Adipocyte (in vitro differentiated cells): ENCODE measurements around the gene ZNF285.
"Not testable (repeated sequence)": the region's sequence is repeated elsewhere in the genome, so short reads cannot be mapped to it uniquely, and the experiment has no call there.

ENCODE experiments used
- DNase-seq: peaks from one replicate; pipeline ENCODE4 v3.0.0-alpha.2; 2015; ENCODE audit warnings: low read depth
- H3K27me3 ChIP-seq: replicated peaks from 2 replicates; pipeline ENCODE4 v1.7.0; 2013; ENCODE audit warnings: mild to moderate bottlenecking, low read length, moderate library complexity; ENCODE audit not compliant: control insufficient read depth, insufficient read depth
- H3K36me3 ChIP-seq: 2 replicates; pipeline ENCODE4 v1.7.0; 2013; ENCODE audit warnings: low read length, mild to moderate bottlenecking, moderate library complexity; ENCODE audit not compliant: control insufficient read depth, insufficient read depth, severe bottlenecking
- H3K4me1 ChIP-seq: 2 replicates; pipeline ENCODE4 v1.7.0; 2013; ENCODE audit warnings: mild to moderate bottlenecking, low read length, moderate library complexity; ENCODE audit not compliant: control insufficient read depth, insufficient read depth
- H3K4me3 ChIP-seq: 2 replicates; pipeline ENCODE4 v1.7.0; 2013; ENCODE audit warnings: mild to moderate bottlenecking, low read length, moderate library complexity
- H3K9ac ChIP-seq: 2 replicates; pipeline ENCODE4 v1.7.0; 2013; ENCODE audit warnings: mild to moderate bottlenecking, low read length, moderate library complexity
- H3K9me3 ChIP-seq: 2 replicates; pipeline ENCODE4 v1.7.0; 2013; ENCODE audit warnings: mild to moderate bottlenecking, low read length, moderate library complexity; ENCODE audit not compliant: control insufficient read depth

The ZNF285 gene

DNA sequence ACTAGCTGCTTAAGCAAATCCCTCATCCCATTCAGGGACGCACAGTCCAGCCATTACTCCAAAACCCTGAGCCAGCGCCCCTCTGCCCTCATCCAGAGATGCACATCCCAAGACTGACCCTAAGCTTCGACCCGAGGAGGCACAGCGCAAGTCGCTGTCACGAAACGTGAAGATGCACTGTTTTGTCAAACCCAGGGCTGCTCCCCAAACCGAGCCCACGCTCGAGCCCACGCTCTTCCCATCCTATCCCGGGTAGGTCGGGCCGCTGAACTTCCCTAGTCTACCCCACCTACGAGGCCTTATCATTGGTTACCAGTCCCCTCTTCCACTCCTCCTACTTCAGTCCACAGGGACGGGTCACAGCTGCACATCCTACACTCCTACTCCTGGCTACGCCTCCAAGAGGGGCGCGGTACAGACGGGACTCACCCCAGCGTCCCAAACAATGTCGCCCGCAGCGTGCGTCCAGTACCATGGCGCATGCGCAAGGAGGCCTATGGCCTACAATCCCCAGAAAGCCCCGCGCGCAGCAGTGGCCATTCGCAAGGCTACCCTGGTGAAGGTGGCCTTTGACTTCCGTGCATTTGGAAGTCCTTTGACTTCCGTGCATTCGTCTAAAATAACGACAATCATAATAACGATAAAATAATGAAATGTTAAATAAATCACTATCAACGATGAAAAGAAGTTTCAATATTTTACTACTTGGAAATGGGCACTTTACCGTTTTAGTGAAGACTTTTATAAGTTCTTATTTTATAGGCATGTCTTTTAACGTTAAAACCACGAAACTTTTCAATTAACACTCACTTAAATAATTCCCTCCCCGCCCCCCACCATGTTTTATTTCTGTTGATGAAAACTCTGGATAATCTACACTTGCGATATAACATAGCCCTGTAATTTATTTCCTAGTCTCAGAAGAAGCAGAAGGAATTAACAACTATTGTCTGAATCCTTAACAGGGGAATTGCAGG is at the start of gene ZNF285:
Gene ZNF285 (minus strand): TSS at position 470 of the 977 bp plus-strand sequence. CDS start 4,395 bp downstream, outside the sequence.
- H3K9ac ChIP-seq, result peak within 1 kb of the TSS; percentile 81
- no peaks in the 10 kb centered on the region for H3K9me3 ChIP-seq
- peak within 1 kb of the TSS; percentile 85 for H3K4me3 ChIP-seq
- no peaks in the 10 kb centered on the region for H3K27me3 ChIP-seq
- no peaks in the 10 kb centered on the region for H3K4me1 ChIP-seq
- peak; percentile 99 for DNase-seq
- no peaks in the 10 kb centered on the region for H3K36me3 ChIP-seq

- peak within 1 kb of the TSS; percentile 86 for H3K4me3 ChIP-seq
- peak; percentile 95 for DNase-seq
- H3K9me3 ChIP-seq, result peaks cover 43% of the 10 kb centered on the region
- H3K27me3 ChIP-seq, result no peaks in the 10 kb centered on the region
- peak within 1 kb of the TSS; percentile 73 for H3K9ac ChIP-seq
- no peaks in the 10 kb centered on the region for H3K4me1 ChIP-seq
- H3K36me3 ChIP-seq, result peaks cover 12% of the 10 kb centered on the region
These were observed 46.7 kb upstream of the ZNF285 start, which contains the start of gene ZNF229 for GRCh38 chr19:44447916-44448674. Gene ZNF229, minus strand, starts transcription at chr19:44448472. Its CDS starts 5,625 bp downstream, at chr19:44442847.

DNA sequence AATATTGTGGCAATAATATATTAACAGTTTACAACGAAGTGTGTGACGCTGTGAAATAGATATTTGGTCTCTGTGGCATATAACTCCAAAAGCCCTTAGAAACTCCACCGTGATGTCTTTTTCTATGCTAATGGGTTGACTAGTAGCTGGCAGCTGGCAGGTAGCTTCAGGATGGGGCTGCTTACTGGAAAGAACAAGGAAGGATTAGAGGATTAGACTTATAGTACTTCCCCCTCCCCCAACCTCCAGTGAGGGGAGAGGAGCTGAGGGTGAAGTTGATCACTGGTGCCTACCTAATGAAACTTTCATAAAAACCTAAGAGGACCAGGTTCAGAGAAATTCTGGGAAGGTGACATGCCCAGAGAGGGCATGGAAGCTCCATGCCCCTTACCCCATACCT is 37.0 kb upstream of the ZNF285 start:
- Histone ChIP-seq H3K9ac (no peak overlapping the region), H3K36me3 (peaks cover 24% of the 10 kb centered on the region)
- no peak for DNase-seq

GRCh38 chr19:44435441-44435840 is 34.0 kb upstream of the ZNF285 start:
- Histone ChIP-seq H3K4me1 (no peaks in the 10 kb centered on the region), H3K9me3 (peaks cover 28% of the 10 kb centered on the region), H3K9ac (no peak overlapping the region), H3K36me3 (peaks cover 21% of the 10 kb centered on the region), H3K4me3 (no peak overlapping the region), H3K27me3 (no peaks in the 10 kb centered on the region)
- no peak for DNase-seq

More for the DNA sequence above, 37.0 kb upstream of the ZNF285 start:
- Histone ChIP-seq H3K9me3 (peaks cover 16% of the 10 kb centered on the region), H3K27me3 (no peaks in the 10 kb centered on the region), H3K4me3 (no peak overlapping the region), H3K4me1 (no peaks in the 10 kb centered on the region)

- Histone ChIP-seq H3K4me1 (no peaks in the 10 kb centered on the region), H3K27me3 (no peaks in the 10 kb centered on the region), H3K9ac (no peak overlapping the region), H3K36me3 (peaks cover 35% of the 10 kb centered on the region), H3K4me3 (peak overlapping the region; percentile 5), H3K9me3 (peaks cover 68% of the 10 kb centered on the region)
- DNase-seq, result no peak
These were observed 29.5 kb upstream of the ZNF285 start for GRCh38 chr19:44430956-44431355.

- H3K36me3 ChIP-seq, H3K4me3 ChIP-seq, H3K27me3 ChIP-seq, DNase-seq, H3K9ac ChIP-seq, H3K4me1 ChIP-seq: not testable (repeated sequence)
- peaks cover 18% of the 10 kb centered on the region for H3K9me3 ChIP-seq
These were observed 14.1 kb upstream of the ZNF285 start for GRCh38 chr19:44415553-44415952.

DNA sequence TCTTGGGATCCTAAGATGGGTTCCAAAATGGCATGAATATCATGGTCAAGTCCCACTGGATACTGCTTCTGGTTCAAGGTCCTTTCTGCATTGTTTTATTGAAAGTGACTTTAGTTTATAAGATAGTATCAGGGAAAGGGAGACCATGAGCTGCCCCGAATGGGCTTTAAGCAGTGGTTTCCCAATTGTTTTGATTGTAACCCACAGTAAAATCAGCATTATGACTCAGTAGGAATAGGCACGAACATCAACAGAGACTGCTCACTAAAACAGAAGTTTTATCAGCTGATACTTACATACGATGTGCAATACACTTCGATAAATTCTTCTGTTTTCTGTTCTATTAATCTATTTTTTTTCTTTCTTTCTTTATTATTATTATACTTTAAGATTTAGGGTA is 12.1 kb downstream of the ZNF285 start:
- H3K4me1 ChIP-seq, H3K4me3 ChIP-seq, H3K27me3 ChIP-seq, H3K9me3 ChIP-seq, H3K36me3 ChIP-seq, H3K9ac ChIP-seq: not testable (repeated sequence)
- peak; percentile 4 for DNase-seq

GRCh38 chr19:44374789-44375188 is 26.6 kb downstream of the ZNF285 start:
- Histone ChIP-seq H3K4me1 (no peaks in the 10 kb centered on the region), H3K27me3 (no peaks in the 10 kb centered on the region), H3K4me3 (no peak overlapping the region), H3K9ac (no peak overlapping the region), H3K36me3 (no peaks in the 10 kb centered on the region), H3K9me3 (peaks cover 6% of the 10 kb centered on the region)
- no peak for DNase-seq

DNA sequence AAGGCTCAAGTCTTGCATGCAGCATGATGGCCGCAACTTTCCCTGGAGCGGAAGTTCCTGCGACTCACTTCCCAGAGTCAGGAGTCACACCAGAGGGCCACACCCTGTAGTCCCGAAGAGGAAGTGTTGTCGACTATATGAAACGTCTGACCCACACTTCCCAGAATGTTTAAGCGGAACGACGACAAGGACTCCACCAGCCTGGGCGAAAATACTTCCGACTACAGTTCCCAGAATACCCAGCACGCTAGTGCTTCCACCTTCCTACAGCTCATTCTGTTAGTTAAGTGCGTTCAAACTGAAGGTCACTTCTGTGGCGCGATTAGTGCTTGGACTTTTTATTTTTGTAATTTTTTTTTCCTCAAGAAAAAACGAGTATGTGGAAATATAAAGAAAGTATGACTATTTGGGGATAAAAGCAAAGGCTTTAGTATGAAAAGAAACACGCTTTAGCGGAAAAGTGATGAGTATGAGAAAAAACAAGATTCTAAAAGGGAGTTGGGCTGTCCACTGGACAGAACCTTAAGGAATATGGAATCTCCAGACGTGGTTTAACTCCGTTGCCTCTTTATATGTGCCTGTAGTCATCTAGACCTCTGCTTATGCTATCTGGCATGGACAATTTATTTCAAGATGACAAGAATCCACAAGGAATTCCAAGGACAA is 29.5 kb downstream of the ZNF285 start:
- H3K36me3 ChIP-seq, result no peaks in the 10 kb centered on the region
- no peak for DNase-seq
- peaks cover 9% of the 10 kb centered on the region for H3K9me3 ChIP-seq
- H3K4me1 ChIP-seq, result no peaks in the 10 kb centered on the region
- H3K4me3 ChIP-seq, result no peak overlapping the region
- H3K9ac ChIP-seq, result no peak overlapping the region
- H3K27me3 ChIP-seq, result no peaks in the 10 kb centered on the region

- H3K4me1 ChIP-seq, result no peaks in the 10 kb centered on the region
- H3K4me3 ChIP-seq, result no peak overlapping the region
- no peak for DNase-seq
- no peak overlapping the region for H3K9ac ChIP-seq
- peaks cover 6% of the 10 kb centered on the region for H3K9me3 ChIP-seq
- no peaks in the 10 kb centered on the region for H3K36me3 ChIP-seq
- no peaks in the 10 kb centered on the region for H3K27me3 ChIP-seq
These were observed 34.4 kb downstream of the ZNF285 start for GRCh38 chr19:44367024-44367423.
